GM12872 (cell line): Measurements from ENCODE around the gene NOTCH3.

Source experiments
- TF ChIP-seq, protein P1 (sequence below): IDR thresholded peaks from 3 replicates; pipeline ENCODE4 v1.5.1; 2011; ENCODE audit warnings: low read depth, mild to moderate bottlenecking, low read length, moderate library complexity; ENCODE audit not compliant: insufficient read depth

Gene NOTCH3

GRCh38 chr19:15247107-15248014 is 46.6 kb upstream of the NOTCH3 start:
- TF ChIP-seq, protein P1, sequence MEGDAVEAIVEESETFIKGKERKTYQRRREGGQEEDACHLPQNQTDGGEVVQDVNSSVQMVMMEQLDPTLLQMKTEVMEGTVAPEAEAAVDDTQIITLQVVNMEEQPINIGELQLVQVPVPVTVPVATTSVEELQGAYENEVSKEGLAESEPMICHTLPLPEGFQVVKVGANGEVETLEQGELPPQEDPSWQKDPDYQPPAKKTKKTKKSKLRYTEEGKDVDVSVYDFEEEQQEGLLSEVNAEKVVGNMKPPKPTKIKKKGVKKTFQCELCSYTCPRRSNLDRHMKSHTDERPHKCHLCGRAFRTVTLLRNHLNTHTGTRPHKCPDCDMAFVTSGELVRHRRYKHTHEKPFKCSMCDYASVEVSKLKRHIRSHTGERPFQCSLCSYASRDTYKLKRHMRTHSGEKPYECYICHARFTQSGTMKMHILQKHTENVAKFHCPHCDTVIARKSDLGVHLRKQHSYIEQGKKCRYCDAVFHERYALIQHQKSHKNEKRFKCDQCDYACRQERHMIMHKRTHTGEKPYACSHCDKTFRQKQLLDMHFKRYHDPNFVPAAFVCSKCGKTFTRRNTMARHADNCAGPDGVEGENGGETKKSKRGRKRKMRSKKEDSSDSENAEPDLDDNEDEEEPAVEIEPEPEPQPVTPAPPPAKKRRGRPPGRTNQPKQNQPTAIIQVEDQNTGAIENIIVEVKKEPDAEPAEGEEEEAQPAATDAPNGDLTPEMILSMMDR, result no peak

- TF ChIP-seq, protein P1, result no peak
Measured at GRCh38 chr19:15246198-15246481, 45.3 kb upstream of the NOTCH3 start.

GRCh38 chr19:15245370-15246197 is 44.8 kb upstream of the NOTCH3 start:
- TF ChIP-seq, protein P1, result no peak

DNA sequence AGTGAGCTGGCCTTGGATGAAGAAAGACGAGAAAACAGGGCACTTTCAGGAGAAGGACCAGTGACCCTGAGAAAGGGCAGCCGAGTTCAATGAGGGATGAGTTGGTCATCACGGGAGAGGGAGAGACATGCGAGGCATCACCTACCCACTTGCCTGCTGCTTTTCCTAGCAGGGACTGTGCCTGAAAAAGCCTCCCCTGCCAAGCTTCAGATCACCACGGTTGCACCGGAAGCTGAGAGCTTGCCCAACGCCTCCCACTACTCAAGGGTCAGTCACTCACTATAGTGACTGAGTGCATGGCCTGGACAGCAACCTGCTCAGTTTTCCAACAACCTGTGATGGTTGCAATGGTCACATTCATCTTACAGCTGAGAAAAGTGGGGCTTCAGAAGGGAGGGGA is 44.0 kb upstream of the NOTCH3 start:
- TF ChIP-seq, protein P1, result no peak

GRCh38 chr19:15244106-15244803 is 43.5 kb upstream of the NOTCH3 start:
- TF ChIP-seq, protein P1, result no peak

DNA sequence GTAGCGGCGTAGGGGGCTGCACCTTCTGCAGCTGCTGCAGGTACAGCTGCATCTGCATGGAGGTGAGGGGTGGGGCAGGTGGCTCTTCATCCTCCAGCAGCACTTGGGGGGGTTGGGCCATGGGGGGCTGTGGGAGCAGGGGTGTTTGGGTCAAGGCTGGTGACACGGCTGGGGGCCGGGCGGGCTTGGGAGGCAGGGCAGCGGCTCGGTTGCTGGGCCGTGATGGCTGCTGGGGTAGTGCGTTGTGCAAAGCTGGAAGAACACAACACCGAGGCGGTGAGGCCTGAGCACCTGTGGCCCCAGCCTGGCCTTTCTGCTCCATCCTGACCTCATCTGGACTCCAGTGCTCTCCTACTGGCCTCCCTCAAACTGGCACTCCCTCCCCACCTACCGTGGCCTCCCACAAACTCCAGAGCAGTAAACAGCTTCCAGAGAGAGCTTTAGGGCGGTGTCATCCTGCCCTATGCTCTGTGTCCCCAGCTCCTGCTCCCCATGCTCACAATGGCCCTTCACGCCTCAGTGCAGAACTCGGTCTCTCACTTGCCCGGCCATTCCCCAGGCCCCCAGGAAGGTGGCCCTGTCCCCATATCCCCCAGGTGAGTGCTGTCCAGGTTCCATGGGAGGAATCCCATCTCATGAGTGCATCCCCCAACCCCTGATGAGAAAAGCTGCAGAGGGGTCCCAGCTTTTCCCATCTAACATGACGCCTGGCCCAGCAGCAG is 42.6 kb upstream of the NOTCH3 start:
- TF ChIP-seq, protein P1, result no peak
